Memory B cell (primary cell): ENCODE data around the gene RPRD1B.
A peak's percentile ranks its signal among the peaks of the same experiment; 100 is the strongest.
"Not testable (repeated sequence)": the region's sequence is repeated elsewhere in the genome, so short reads cannot be mapped to it uniquely, and the experiment has no call there.

Source experiments
- ATAC-seq: fragments of 150-1000 bp; cut with Tn5 transposase; 2 replicates; pipeline ENCODE4 v1.10.0; 2021; ENCODE audit warnings: low read depth, mild to moderate bottlenecking, moderate library complexity
- DNase-seq, 2 donors: peaks; one replicate each; pipeline ENCODE4 v3.0.0; 2022; ENCODE audit warnings: low spot score in 2 of 2
- H3K27ac Mint-ChIP-seq: one replicate; pipeline ENCODE4 v1.8.0; 2022; ENCODE audit warnings: mild to moderate bottlenecking, moderate library complexity, mixed read lengths
- H3K27me3 Mint-ChIP-seq: one replicate; pipeline ENCODE4 v1.8.0; 2022; ENCODE audit warnings: mixed read lengths
- H3K36me3 Mint-ChIP-seq: one replicate; pipeline ENCODE4 v1.8.0; 2022; ENCODE audit warnings: mild to moderate bottlenecking, mixed read lengths
- H3K4me1 Mint-ChIP-seq: one replicate; pipeline ENCODE4 v1.8.0; 2022; ENCODE audit warnings: mixed read lengths
- H3K4me3 Mint-ChIP-seq: one replicate; pipeline ENCODE4 v1.8.0; 2022; ENCODE audit warnings: mild to moderate bottlenecking, moderate library complexity, mixed read lengths
- H3K9me3 Mint-ChIP-seq: one replicate; pipeline ENCODE4 v1.8.0; 2022; ENCODE audit warnings: mixed read lengths

Gene RPRD1B

DNA sequence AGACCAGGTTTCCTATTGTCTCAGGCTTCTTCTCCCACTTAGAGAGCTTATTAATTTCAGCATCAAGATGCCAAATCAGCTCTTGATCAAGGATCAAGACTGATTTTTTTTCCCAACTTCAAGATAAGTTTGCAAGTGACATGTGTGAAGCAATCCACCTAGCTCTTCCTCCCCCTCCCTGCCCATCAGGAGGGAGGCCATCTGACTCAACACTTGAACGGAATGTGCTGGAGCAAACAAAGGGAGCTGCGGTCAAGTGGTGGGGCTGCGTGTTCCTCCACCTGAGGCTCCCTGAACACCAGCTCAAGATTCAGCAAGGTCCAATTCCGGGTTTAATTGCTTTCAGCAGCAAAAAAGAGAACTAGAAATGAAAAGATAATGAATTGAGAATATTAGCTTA is 39.0 kb upstream of the RPRD1B start:
- Mint-ChIP-seq H3K27ac (no peak overlapping the region), H3K4me3 (no peak overlapping the region), H3K4me1 (peaks cover 11% of the 10 kb centered on the region), H3K9me3 (no peaks in the 10 kb centered on the region), H3K27me3 (no peaks in the 10 kb centered on the region), H3K36me3 (peaks cover 41% of the 10 kb centered on the region)
- no peak for DNase-seq
- ATAC-seq: no peak

DNA sequence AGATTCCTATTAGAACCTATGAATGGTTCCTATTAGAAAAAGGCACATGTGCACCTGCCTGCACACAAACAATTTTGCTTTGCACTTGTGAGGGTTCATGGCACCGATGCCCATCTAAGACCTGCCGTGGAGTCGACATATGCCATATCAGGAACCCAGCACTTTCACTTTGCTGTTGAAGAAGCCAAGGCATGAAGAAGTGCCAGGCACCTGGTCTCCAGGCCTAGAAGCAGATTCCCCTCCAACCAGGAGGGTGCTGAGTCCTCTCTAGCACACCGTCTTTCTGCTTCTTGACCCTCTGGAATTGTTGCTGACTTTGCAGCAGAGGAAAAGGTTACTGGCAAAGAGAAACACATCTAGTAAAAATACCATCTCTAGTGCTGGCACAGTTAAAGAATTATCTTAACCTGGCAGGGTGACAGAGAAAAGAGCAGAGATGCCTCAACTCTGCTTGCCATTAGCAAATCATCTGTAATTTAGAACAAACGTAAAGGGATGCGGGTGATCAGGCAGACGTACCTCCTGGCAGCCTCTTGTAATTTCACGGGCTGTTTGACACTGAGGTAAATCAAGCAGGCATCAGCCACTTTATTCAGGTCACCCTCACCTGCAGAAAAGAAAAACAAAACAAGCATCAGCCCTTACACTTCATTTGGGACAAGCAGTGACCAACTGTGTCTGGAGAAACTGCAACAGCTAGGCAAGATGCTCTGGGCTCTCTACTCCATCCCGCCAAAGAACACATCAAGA is 37.5 kb upstream of the RPRD1B start:
- DNase-seq (no peak), ATAC-seq (no peak)
- H3K4me1 Mint-ChIP-seq: peaks cover 4% of the 10 kb centered on the region
- H3K9me3 Mint-ChIP-seq: no peaks in the 10 kb centered on the region
- no peak overlapping the region for H3K4me3 Mint-ChIP-seq
- no peaks in the 10 kb centered on the region for H3K27me3 Mint-ChIP-seq
- no peak overlapping the region for H3K27ac Mint-ChIP-seq
- peaks cover 51% of the 10 kb centered on the region for H3K36me3 Mint-ChIP-seq

DNA sequence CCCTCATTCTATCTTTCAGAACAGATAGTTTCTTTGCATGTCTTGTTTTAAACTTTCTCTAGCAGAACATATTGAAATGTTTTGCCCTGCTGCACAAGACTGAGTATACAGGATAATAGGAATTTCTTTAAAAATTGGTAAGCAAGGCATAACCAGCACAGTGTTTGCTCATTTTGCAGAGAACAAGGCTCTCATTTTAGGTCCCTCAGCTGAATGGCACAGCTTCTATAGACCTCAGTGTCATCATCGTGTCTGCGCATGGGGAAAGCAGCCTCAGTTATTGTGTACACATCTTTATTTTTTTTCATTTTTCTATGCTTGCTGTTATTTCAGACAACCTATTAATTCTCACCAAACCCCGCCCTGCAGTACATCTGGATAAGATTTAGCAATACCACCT is 36.0 kb upstream of the RPRD1B start:
- Mint-ChIP-seq H3K9me3 (no peaks in the 10 kb centered on the region), H3K27ac (no peak overlapping the region), H3K27me3 (no peaks in the 10 kb centered on the region), H3K36me3 (peaks cover 60% of the 10 kb centered on the region), H3K4me1 (no peaks in the 10 kb centered on the region), H3K4me3 (no peak overlapping the region)
- ATAC-seq (no peak), DNase-seq (no peak)

DNA sequence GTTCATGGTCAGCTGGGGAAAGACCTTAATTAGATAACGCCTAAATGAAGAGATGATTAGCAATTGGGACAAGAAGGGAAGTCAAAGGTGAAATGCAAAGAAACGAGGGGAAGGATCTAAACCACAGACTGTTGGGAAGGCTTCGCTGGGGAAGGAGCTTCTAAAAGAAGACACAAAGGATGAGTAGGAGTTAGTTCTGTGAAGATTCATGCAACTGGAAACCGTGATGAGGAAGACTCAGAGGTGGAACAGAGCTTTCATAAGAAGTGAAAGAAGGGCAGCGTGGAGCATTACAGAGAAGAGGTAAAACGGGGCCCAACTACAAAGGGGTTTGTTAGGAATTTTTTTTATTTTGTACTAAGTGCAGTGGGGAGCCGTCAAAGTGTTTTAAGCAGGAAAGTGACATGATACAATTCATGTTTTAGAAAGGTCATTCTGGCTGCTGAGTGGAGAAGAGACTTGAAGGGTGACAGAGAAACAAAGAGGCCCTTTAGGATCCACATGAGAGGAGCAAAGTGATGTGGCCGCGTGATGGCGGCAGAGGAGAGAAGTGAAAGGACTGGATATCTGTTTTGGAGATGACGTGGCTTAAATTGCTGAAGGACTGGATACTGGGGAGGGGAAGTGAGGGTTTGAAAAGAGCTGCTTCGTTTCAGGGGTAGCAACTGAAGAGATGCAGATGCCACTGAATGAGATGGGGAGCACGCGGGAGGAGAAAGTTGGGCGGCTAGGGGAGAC is 33.9 kb upstream of the RPRD1B start:
- Mint-ChIP-seq H3K36me3 (peaks cover 60% of the 10 kb centered on the region), H3K27ac (no peak overlapping the region), H3K4me1 (no peaks in the 10 kb centered on the region), H3K27me3 (no peaks in the 10 kb centered on the region), H3K4me3 (no peak overlapping the region), H3K9me3 (no peaks in the 10 kb centered on the region)
- ATAC-seq (no peak), DNase-seq (no peak)

DNA sequence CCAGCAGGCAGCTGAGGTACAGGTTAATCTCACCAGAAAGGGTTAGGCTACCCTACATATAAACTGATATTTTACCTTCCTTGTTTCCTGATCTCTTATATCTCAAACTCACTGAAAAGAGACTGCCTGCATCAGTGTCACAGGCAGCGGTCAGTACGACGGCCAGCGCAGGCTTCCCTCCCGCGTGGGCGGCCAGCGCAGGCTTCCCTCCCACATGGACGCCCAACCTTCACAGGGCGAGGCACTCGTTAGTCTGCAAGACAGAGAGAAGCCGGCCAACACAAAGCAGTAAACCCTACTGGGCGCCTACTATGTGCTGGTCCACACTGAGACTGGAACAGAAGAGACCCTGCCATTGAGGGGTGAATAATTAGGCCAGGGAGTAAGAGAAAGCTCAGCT is 33.3 kb upstream of the RPRD1B start:
- Mint-ChIP-seq H3K4me3 (no peak overlapping the region), H3K4me1 (no peaks in the 10 kb centered on the region), H3K9me3 (no peaks in the 10 kb centered on the region), H3K27ac (no peak overlapping the region), H3K27me3 (no peaks in the 10 kb centered on the region), H3K36me3 (peaks cover 55% of the 10 kb centered on the region)
- DNase-seq: no peak
- no peak for ATAC-seq

DNA sequence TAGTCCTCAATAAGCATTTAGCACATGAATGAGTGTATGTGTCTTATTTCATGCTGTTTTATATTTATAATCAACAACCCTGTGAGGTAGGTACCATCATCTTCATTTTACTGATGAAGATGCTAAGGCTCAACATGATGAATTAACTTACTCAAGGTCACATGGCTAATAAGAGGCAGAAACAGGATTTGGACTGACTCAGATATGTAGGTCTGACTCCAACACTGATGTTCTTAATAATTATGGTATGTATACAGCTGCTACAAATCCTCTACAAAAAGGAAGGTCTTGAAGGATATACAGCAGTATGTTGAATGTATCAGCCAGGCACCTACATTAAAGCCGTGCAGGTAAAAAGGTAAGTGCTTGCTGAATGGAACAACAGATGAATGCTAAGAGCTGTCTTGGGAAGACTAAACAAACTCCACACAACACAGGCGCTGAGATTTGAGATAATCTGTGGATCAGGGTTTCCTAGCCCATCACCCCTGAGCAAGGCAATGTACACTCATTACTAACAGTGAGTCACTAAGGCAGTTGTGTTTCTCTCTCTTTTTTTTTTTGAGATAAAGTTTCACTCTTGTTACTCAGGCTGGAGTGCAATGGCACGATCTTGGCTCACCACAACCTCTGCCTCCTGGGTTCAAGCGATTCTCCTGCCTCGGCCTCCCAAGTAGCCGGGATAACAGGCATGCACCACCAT is 32.2 kb upstream of the RPRD1B start:
- no peak for DNase-seq
- Mint-ChIP-seq H3K27ac (peak overlapping the region; percentile 38), H3K36me3 (peaks cover 49% of the 10 kb centered on the region), H3K4me1 (no peaks in the 10 kb centered on the region), H3K9me3 (no peaks in the 10 kb centered on the region), H3K4me3 (no peak overlapping the region), H3K27me3 (no peaks in the 10 kb centered on the region)
- ATAC-seq: no peak

DNA sequence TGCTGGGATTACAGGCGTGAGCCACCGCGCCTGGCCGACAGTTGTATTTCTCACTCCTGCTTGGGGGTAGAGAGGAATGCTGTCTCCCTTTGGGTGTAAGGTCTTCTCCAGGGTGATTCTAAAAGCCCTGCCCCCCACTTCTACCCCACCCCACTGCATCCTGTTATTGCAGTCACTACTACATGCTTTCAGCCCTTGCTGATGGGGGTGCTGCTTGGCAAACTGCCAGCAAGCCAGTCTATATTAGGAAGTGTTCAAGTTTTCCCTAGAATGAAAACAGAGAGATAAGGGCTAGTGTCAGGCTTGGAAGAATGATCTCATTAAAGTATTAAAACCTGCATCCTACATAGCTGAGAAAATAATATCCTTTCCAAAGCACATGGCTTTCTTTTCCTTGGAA is 31.6 kb upstream of the RPRD1B start:
- no peak overlapping the region for H3K27ac Mint-ChIP-seq
- no peaks in the 10 kb centered on the region for H3K27me3 Mint-ChIP-seq
- peaks cover 49% of the 10 kb centered on the region for H3K36me3 Mint-ChIP-seq
- ATAC-seq (no peak), DNase-seq (no peak)
- peaks cover 3% of the 10 kb centered on the region for H3K4me1 Mint-ChIP-seq
- no peak overlapping the region for H3K4me3 Mint-ChIP-seq
- H3K9me3 Mint-ChIP-seq: no peaks in the 10 kb centered on the region

DNA sequence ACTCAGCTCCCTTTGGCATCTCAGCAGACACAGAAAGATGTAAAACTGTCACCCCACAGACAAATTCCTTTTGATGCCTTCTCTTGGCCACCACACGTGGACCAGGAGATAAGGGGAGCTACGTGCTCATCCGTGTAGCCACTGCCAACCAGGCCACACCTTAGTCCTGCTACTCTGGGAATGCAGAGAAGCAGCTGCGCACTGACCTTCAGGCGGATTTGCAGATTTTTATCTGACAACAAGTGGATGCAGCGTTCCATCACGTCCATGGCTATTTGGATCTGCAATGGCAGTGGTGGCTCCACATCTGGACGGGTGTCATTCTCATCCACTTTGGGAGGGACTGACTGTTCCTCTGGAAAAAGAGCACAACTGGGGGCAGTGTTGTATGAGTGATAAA is 31.1 kb upstream of the RPRD1B start:
- peaks cover 46% of the 10 kb centered on the region for H3K36me3 Mint-ChIP-seq
- no peaks in the 10 kb centered on the region for H3K9me3 Mint-ChIP-seq
- ATAC-seq: no peak
- H3K27me3 Mint-ChIP-seq: no peaks in the 10 kb centered on the region
- H3K4me1 Mint-ChIP-seq: peaks cover 3% of the 10 kb centered on the region
- DNase-seq: no peak
- H3K4me3 Mint-ChIP-seq: no peak overlapping the region
- no peak overlapping the region for H3K27ac Mint-ChIP-seq

DNA sequence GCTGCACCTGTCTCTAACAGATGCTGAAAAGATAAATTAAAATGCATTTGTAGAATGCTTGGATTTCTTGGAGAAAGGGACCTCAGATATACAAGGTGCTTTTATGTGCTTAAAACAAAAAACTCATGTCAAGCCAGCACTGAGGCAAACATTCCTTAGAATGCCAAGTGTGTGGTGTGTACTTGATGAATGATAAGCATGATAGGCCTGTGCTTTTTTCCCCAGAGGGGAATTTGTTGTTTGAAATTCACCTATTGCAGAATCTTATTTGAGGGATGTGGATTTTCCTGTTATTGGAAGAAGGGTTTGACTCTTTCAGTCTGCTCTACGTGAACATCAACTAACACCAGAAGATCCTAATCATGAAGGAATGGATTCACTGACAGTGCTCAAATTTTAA is 29.1 kb upstream of the RPRD1B start:
- Mint-ChIP-seq H3K9me3 (no peaks in the 10 kb centered on the region), H3K4me1 (peaks cover 3% of the 10 kb centered on the region), H3K4me3 (no peak overlapping the region), H3K27ac (no peak overlapping the region), H3K27me3 (no peaks in the 10 kb centered on the region), H3K36me3 (peaks cover 37% of the 10 kb centered on the region)
- no peak for ATAC-seq
- DNase-seq: no peak

DNA sequence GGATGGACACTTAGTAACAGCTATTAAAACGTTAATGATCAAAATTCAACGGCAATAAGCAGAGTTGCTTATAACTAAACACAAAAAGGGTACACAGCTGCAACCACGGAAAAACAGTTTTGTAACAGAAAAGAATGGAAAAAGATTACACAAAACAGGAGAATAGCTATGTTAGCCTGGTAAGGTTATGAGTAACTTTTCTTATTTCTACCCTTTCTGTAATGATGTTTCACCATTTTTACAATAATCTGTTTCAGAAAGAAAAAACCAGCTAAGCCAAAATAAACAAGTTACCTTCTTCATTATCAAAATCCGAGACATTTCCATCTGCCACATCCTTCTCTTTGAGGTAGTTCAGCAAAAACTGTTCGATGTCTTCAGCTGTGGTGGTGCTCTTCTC is 27.6 kb upstream of the RPRD1B start:
- Mint-ChIP-seq H3K27ac (no peak overlapping the region), H3K27me3 (no peaks in the 10 kb centered on the region), H3K4me1 (peaks cover 3% of the 10 kb centered on the region), H3K4me3 (no peak overlapping the region), H3K36me3 (peaks cover 27% of the 10 kb centered on the region), H3K9me3 (no peaks in the 10 kb centered on the region)
- no peak for DNase-seq
- no peak for ATAC-seq

DNA sequence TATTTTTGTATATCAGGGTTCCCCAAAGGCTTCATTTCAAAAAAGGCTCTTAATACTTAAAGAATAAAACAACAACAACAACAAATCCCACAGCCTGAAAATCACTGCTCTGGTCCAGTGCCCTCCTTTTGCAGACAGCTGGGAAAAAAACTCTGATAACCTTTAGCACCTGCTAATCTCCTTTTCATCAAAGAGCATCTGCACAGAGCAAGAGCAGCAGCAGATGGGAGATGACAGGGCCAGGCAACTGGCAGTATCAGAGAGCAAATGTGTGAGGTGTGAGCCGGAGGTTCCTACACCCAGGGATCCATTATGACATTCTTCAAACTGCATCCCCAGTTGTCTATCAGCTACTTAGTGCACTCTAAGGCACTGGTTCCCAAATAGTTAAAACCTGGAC is 26.0 kb upstream of the RPRD1B start:
- no peaks in the 10 kb centered on the region for H3K27me3 Mint-ChIP-seq
- H3K27ac Mint-ChIP-seq: no peak overlapping the region
- H3K4me1 Mint-ChIP-seq: peaks cover 3% of the 10 kb centered on the region
- DNase-seq (no peak), ATAC-seq (no peak)
- no peaks in the 10 kb centered on the region for H3K9me3 Mint-ChIP-seq
- H3K36me3 Mint-ChIP-seq: peaks cover 26% of the 10 kb centered on the region
- no peak overlapping the region for H3K4me3 Mint-ChIP-seq

DNA sequence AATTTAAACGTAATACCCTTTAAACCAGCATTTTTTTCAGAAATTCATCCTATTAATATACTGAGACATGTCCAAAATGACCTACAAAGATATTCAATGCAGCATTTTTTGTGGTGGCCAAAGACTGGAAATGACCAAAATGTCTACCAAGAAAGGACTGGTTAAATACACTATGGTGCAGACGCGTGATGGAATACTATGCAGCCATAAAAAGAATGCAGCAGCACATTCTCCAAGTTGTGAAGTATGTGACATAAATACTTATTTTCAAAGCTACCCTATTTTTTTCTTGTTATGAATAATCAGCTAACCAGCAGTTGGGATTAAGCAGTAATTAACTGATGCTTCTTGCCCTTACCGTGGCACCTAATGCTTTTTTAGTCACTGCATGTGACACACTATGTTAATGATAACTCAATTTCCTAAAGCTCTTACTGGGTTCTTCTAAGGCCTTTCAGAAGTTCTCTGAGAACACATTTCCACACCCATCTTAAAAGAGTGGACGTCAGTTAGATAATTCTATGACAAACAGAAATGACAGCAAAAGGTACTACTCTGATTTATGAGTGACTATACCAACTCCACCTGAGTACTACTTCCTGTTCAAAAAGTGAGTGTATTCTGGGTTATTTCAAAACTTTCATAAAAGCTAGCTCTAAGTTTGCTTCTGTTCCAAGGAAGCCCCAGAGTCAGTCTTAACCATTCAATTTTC is 25.2 kb upstream of the RPRD1B start:
- H3K4me3 Mint-ChIP-seq: no peak overlapping the region
- H3K36me3 Mint-ChIP-seq: peaks cover 34% of the 10 kb centered on the region
- no peak overlapping the region for H3K27ac Mint-ChIP-seq
- H3K9me3 Mint-ChIP-seq: no peaks in the 10 kb centered on the region
- no peak for ATAC-seq
- DNase-seq: no peak
- H3K4me1 Mint-ChIP-seq: peaks cover 3% of the 10 kb centered on the region
- no peaks in the 10 kb centered on the region for H3K27me3 Mint-ChIP-seq

DNA sequence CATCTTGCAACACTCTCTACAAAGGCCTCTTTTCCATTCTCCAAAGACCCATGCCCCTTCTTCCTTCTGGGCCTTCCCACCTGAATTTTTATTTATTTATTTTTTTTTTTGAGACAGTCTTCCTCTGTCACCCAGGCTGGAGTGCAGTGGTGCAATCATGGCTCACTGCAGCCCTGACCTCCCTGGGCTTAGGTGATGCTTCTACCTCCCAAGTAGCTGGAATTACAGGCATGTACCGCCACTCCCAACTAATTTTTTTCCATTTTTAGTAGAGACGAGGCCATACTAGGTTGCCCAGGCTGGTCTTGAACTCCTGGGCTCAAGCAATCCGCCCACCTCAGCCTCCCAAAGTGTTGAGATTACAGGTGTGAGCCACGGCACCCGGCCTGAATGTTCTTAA is 24.1 kb upstream of the RPRD1B start:
- not testable (repeated sequence) for H3K9me3 Mint-ChIP-seq, H3K27ac Mint-ChIP-seq, ATAC-seq, DNase-seq, H3K4me3 Mint-ChIP-seq, H3K27me3 Mint-ChIP-seq, H3K4me1 Mint-ChIP-seq
- H3K36me3 Mint-ChIP-seq: peaks cover 32% of the 10 kb centered on the region

DNA sequence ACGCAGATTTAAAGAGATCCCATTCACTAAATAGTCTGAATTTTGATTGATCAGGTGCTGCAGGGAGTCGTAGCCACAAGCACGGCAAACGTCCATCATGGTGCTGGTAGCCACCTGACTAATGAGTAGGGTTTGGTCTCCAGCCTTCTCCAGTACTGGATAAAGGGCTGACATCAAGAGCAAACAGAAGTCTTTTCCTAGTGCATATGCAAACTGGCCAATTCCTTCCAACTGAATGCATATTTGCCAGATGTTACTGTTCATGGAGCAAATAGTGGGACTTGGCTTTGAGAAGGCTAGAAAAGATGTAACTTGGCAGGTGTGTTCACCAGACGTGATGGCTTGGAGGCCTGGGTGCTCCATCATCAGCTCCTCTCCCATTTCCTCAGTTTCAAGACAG is 21.9 kb upstream of the RPRD1B start:
- no peaks in the 10 kb centered on the region for H3K27me3 Mint-ChIP-seq
- no peak overlapping the region for H3K27ac Mint-ChIP-seq
- H3K4me1 Mint-ChIP-seq: peaks cover 3% of the 10 kb centered on the region
- no peak for DNase-seq
- no peak for ATAC-seq
- H3K9me3 Mint-ChIP-seq: no peaks in the 10 kb centered on the region
- H3K4me3 Mint-ChIP-seq: no peak overlapping the region
- H3K36me3 Mint-ChIP-seq: peaks cover 42% of the 10 kb centered on the region
